ACHN (cell line): ENCODE results near the gene FRMPD2.

ENCODE experiments used
- DNase-seq: peaks from one replicate; pipeline ENCODE4 v3.0.0-alpha.2; 2015
- in situ Hi-C: cut with HindIII; loops from 2 replicates; pipeline ENCODE4 v1.10.0; 2017; ENCODE audit warnings: low sequenced_read_pairs, low pct_ligation_motif_present, low pct_unique_long_range_greater_than_20kb

Gene FRMPD2

GRCh38 chr10:48216204-48216505, 58.3 kb downstream of the FRMPD2 start:
- no peak for DNase-seq
- in situ Hi-C loops: no loop called here

- in situ Hi-C loops: no loop called here
- DNase-seq: peak; percentile 63
Observed at GRCh38 chr10:48215486-48216203, 58.9 kb downstream of the FRMPD2 start.

- DNase-seq: no peak
- in situ Hi-C loops: no loop called here
Observed at GRCh38 chr10:48214716-48215485, 59.6 kb downstream of the FRMPD2 start.

GRCh38 chr10:48213047-48213446, 61.4 kb downstream of the FRMPD2 start:
- in situ Hi-C loops: no loop called here
- no peak for DNase-seq

- in situ Hi-C loops: no loop called here
- DNase-seq: no peak
Observed at GRCh38 chr10:48211777-48212176, 62.7 kb downstream of the FRMPD2 start.

GRCh38 chr10:48210966-48211365, 63.5 kb downstream of the FRMPD2 start:
- in situ Hi-C loops: no loop called here
- no peak for DNase-seq

GRCh38 chr10:48210391-48210790, 64.1 kb downstream of the FRMPD2 start:
- no peak for DNase-seq
- in situ Hi-C loops: no loop called here

- DNase-seq: peak; percentile 59
- in situ Hi-C loops: no loop called here
Observed at GRCh38 chr10:48209241-48209640, 65.3 kb downstream of the FRMPD2 start.

GRCh38 chr10:48207853-48208252, 66.6 kb downstream of the FRMPD2 start:
- no peak for DNase-seq
- in situ Hi-C loops: no loop called here

GRCh38 chr10:48206482-48207250, 67.8 kb downstream of the FRMPD2 start:
- in situ Hi-C loops: no loop called here
- peak; percentile 40 for DNase-seq

- peak; percentile 43 for DNase-seq
- in situ Hi-C loops: no loop called here
Observed at GRCh38 chr10:48205918-48206317, 68.6 kb downstream of the FRMPD2 start.

- DNase-seq: no peak
- in situ Hi-C loops: no loop called here
Observed at GRCh38 chr10:48199580-48200377, 74.7 kb downstream of the FRMPD2 start.

- in situ Hi-C loops: no loop called here
Observed at GRCh38 chr10:48197236-48197899, 77.1 kb downstream of the FRMPD2 start.

GRCh38 chr10:48195803-48196202, 78.7 kb downstream of the FRMPD2 start:
- DNase-seq: no peak
- in situ Hi-C loops: no loop called here

More at GRCh38 chr10:48197236-48197899, 77.1 kb downstream of the FRMPD2 start:
- DNase-seq: no peak

- in situ Hi-C loops: no loop called here
- peak; percentile 34 for DNase-seq
Observed at GRCh38 chr10:48194830-48195229, 79.7 kb downstream of the FRMPD2 start.

GRCh38 chr10:48193556-48193955, 80.9 kb downstream of the FRMPD2 start:
- in situ Hi-C loops: no loop called here
- DNase-seq: no peak

GRCh38 chr10:48192881-48193450, 81.5 kb downstream of the FRMPD2 start:
- in situ Hi-C loops: no loop called here
- no peak for DNase-seq
